ENCODE data around the gene C1orf116.

Gene C1orf116

DNA sequence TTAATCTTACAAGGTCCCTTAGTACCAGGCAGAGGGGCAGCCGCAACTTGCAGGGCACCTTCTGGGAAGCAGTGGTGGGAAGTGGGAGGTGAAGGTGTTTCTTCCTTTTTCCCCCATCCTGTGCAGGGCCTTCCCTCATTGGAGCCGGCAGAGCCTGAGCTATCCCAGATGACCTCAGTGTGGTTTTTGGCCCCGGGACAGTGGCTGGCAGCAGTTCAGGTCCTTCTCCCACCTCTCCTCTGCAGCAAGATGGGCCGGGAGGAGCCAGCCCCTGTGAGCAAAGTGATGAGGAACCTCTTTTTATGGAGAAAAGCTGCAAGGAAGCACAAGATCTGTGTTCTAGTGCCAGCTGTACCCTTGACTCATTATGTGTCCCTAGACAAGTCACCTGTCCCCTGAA is 27.3 kb upstream of the C1orf116 start:
- H3K79me1 ChIP-seq (ENCODE audit: low read length) = no peaks in the 10 kb centered on the region
- no peak overlapping the region for H2AK5ac ChIP-seq (ENCODE audit: low read length)
- H3K27me3 ChIP-seq (ENCODE audit: insufficient read depth, low read length) = no peaks in the 10 kb centered on the region
- no peak overlapping the region for H3K14ac ChIP-seq (ENCODE audit: low read length)
- no peak overlapping the region for H2AFZ ChIP-seq (ENCODE audit: insufficient read depth, low read length, poor library complexity)
- no peak overlapping the region for H2BK120ac ChIP-seq (ENCODE audit: insufficient read depth, low read length, poor library complexity)
- H3K4me2 ChIP-seq (ENCODE audit: low read length) = no peak overlapping the region
- no peak overlapping the region for H3K23ac ChIP-seq (ENCODE audit: low read length)
- H3K36me3 ChIP-seq (ENCODE audit: control insufficient read depth in 1 of 2, insufficient read depth in 2 of 2, low read length in 2 of 2) = peaks cover 8 to 22% of the 10 kb centered on the region in 2 experiments
- no peak overlapping the region for H3K9ac ChIP-seq (ENCODE audit: low read length)
- H2BK5ac ChIP-seq (ENCODE audit: low read depth, low read length, poor library complexity) = no peak overlapping the region
- no peak overlapping the region for H2BK12ac ChIP-seq (ENCODE audit: low read length)
- no peaks in the 10 kb centered on the region for H3K4me1 ChIP-seq (ENCODE audit: control insufficient read depth in 1 of 2, insufficient read depth in 2 of 2, low read length in 2 of 2)
- WGBS (ENCODE audit: extremely low coverage, insufficient coverage, insufficient read length) = no CpG with 5 or more reads among the region's 4 CpGs
- H3K27ac ChIP-seq (ENCODE audit: low read depth, low read length) = no peak overlapping the region
- H3K18ac ChIP-seq (ENCODE audit: low read length) = no peak overlapping the region
- no peak overlapping the region for H4K12ac ChIP-seq (ENCODE audit: low read depth, low read length)
- H3K4me3 ChIP-seq (ENCODE audit: low read depth, low read length) = no peak overlapping the region
- H4K8ac ChIP-seq (ENCODE audit: low read depth, low read length) = no peak overlapping the region
- H3K4ac ChIP-seq (ENCODE audit: low read depth, low read length) = no peak overlapping the region
- no peak overlapping the region for H4K91ac ChIP-seq (ENCODE audit: low read depth, low read length)
- H3K9me3 ChIP-seq (ENCODE audit: insufficient read depth, low read depth, low read length) = no peaks in the 10 kb centered on the region
- no peaks in the 10 kb centered on the region for H3K79me2 ChIP-seq (ENCODE audit: control insufficient read depth, insufficient read depth, low read length, poor library complexity)
- no peak for DNase-seq

DNA sequence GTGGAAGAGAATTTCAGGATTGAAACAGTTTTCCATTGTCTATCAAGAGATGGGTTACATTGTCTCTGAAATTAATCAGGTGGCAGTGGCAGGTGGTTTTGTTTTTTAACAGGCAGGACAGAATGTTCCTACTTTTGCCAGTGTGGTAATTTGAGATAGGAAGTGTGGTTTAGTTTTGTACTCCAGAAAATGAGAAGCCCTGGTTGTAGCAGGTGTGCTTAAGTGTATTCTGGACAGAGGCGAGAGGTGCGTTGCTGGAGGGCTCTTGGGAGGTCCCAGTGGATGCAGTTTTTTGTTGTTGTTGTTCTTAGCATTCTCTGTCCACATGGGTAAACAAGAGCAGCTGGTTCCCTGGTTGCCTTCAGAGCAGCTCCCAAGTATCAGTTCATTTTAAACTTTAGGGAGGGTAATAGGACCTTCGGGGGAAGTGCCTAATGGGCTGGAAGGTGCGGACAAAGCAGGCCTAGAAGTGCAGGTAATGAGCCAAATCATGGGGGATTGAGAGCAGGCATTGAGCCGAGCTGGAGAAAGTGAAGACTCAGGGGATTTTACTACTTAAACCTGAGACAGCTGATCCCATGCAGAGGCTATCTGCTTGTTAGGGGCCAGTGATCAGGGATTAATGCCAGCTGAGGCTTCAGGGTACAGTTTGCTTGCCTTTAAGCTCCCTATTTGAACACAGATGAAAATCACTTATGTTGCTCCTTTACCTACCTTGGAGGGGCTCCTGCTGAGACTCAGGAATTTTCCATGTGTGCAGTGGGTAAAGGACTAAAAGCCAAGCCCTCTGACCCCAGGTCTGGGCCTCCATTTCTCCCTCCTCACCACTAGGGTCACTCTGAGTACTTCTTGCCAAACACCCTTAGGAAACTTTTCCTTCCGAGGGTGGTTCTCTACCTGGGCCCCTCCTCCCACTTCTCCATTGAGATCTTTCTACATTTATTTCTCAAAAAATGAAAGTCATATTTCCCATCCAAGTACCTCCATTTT is 26.6 kb upstream of the C1orf116 start:
- H3K79me2 ChIP-seq (ENCODE audit: control insufficient read depth, insufficient read depth, low read length, poor library complexity) = no peaks in the 10 kb centered on the region
- no peak overlapping the region for H2BK12ac ChIP-seq (ENCODE audit: low read length)
- H3K23ac ChIP-seq (ENCODE audit: low read length) = no peak overlapping the region
- no peaks in the 10 kb centered on the region for H3K4me1 ChIP-seq (ENCODE audit: control insufficient read depth in 1 of 2, insufficient read depth in 2 of 2, low read length in 2 of 2)
- H3K4me3 ChIP-seq (ENCODE audit: low read depth, low read length) = no peak overlapping the region
- WGBS (ENCODE audit: extremely low coverage, insufficient coverage, insufficient read length) = no CpG with 5 or more reads among the region's 6 CpGs
- no peak overlapping the region for H2BK5ac ChIP-seq (ENCODE audit: low read depth, low read length, poor library complexity)
- DNase-seq = no peak
- no peak overlapping the region for H3K4me2 ChIP-seq (ENCODE audit: low read length)
- no peaks in the 10 kb centered on the region for H3K27me3 ChIP-seq (ENCODE audit: insufficient read depth, low read length)
- H3K9me3 ChIP-seq (ENCODE audit: insufficient read depth, low read depth, low read length) = no peaks in the 10 kb centered on the region
- H4K8ac ChIP-seq (ENCODE audit: low read depth, low read length) = no peak overlapping the region
- no peak overlapping the region for H4K12ac ChIP-seq (ENCODE audit: low read depth, low read length)
- peaks cover 4 to 21% of the 10 kb centered on the region in 2 experiments for H3K36me3 ChIP-seq (ENCODE audit: control insufficient read depth in 1 of 2, insufficient read depth in 2 of 2, low read length in 2 of 2)
- H3K4ac ChIP-seq (ENCODE audit: low read depth, low read length) = no peak overlapping the region
- no peak overlapping the region for H4K91ac ChIP-seq (ENCODE audit: low read depth, low read length)
- H3K18ac ChIP-seq (ENCODE audit: low read length) = no peak overlapping the region
- H2AK5ac ChIP-seq (ENCODE audit: low read length) = no peak overlapping the region
- no peak overlapping the region for H3K27ac ChIP-seq (ENCODE audit: low read depth, low read length)
- no peak overlapping the region for H3K14ac ChIP-seq (ENCODE audit: low read length)
- no peak overlapping the region for H2AFZ ChIP-seq (ENCODE audit: insufficient read depth, low read length, poor library complexity)
- no peak overlapping the region for H3K9ac ChIP-seq (ENCODE audit: low read length)
- no peak overlapping the region for H2BK120ac ChIP-seq (ENCODE audit: insufficient read depth, low read length, poor library complexity)
- no peaks in the 10 kb centered on the region for H3K79me1 ChIP-seq (ENCODE audit: low read length)

DNA sequence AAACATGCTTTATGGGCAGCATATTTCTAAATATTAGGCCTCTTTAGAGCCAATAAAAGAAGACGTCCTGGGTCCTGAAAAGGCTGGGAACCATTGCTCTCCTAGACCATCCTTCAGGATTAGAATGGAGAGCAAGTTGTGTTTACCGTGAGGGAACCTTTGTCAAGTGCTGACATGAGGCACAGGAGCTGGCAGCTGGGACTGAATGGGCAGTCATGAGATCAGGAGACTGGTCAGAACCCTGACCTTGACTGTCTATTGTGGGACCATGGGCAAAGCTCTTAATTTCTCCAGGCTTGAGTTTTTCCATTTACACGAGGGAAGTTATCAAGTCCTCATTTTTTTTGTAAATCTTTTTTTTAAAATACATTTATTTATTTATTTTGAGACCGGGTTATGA is 25.7 kb upstream of the C1orf116 start:
- Histone ChIP-seq H4K91ac (ENCODE audit: low read depth, low read length) (no peak overlapping the region), H3K79me2 (ENCODE audit: control insufficient read depth, insufficient read depth, low read length, poor library complexity) (peaks cover 3% of the 10 kb centered on the region), H2AK5ac (ENCODE audit: low read length) (no peak overlapping the region), H3K18ac (ENCODE audit: low read length) (no peak overlapping the region), H2BK120ac (ENCODE audit: insufficient read depth, low read length, poor library complexity) (no peak overlapping the region), H3K36me3 (ENCODE audit: control insufficient read depth in 1 of 2, insufficient read depth in 2 of 2, low read length in 2 of 2) (peaks cover 2 to 17% of the 10 kb centered on the region in 2 experiments), H3K4me1 (ENCODE audit: control insufficient read depth in 1 of 2, insufficient read depth in 2 of 2, low read length in 2 of 2) (peaks cover 3% of the 10 kb centered on the region in 2 experiments), H3K4ac (ENCODE audit: low read depth, low read length) (no peak overlapping the region), H3K23ac (ENCODE audit: low read length) (no peak overlapping the region), H3K9me3 (ENCODE audit: insufficient read depth, low read depth, low read length) (no peaks in the 10 kb centered on the region), H3K9ac (ENCODE audit: low read length) (no peak overlapping the region), H3K27ac (ENCODE audit: low read depth, low read length) (no peak overlapping the region), H2AFZ (ENCODE audit: insufficient read depth, low read length, poor library complexity) (no peak overlapping the region), H2BK12ac (ENCODE audit: low read length) (no peak overlapping the region), H4K12ac (ENCODE audit: low read depth, low read length) (no peak overlapping the region), H3K79me1 (ENCODE audit: low read length) (peaks cover 4% of the 10 kb centered on the region), H3K14ac (ENCODE audit: low read length) (no peak overlapping the region), H3K4me3 (ENCODE audit: low read depth, low read length) (no peak overlapping the region), H3K27me3 (ENCODE audit: insufficient read depth, low read length) (no peaks in the 10 kb centered on the region), H2BK5ac (ENCODE audit: low read depth, low read length, poor library complexity) (no peak overlapping the region), H4K8ac (ENCODE audit: low read depth, low read length) (no peak overlapping the region), H3K4me2 (ENCODE audit: low read length) (no peak overlapping the region)
- no peak for DNase-seq
- no CpG with 5 or more reads among the region's 4 CpGs for WGBS (ENCODE audit: extremely low coverage, insufficient coverage, insufficient read length)

DNA sequence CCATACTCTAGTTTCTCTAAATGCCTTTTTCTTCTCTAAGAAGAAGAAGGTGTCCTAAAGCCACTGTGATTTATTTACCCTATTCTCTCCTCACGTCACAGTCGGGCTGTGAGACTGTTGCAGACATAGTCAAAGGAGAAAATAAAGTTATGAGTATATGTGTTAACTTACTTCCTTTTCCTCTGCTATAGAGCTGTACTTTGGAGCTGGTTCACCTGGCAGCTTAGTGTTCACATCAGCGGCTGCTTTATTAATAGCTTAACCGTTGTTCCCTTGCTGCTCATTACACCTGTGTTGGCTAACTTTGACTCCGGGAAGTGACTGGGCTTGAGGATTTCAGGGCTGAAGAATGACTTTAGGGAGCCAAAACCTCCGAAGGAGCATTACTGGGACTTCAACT is 24.1 kb upstream of the C1orf116 start:
- no peak overlapping the region for H3K14ac ChIP-seq (ENCODE audit: low read length)
- H3K79me1 ChIP-seq (ENCODE audit: low read length) = peaks cover 8% of the 10 kb centered on the region
- H2AFZ ChIP-seq (ENCODE audit: insufficient read depth, low read length, poor library complexity) = no peak overlapping the region
- no peak overlapping the region for H2BK5ac ChIP-seq (ENCODE audit: low read depth, low read length, poor library complexity)
- H3K27ac ChIP-seq (ENCODE audit: low read depth, low read length) = no peak overlapping the region
- no peak overlapping the region for H4K8ac ChIP-seq (ENCODE audit: low read depth, low read length)
- H3K36me3 ChIP-seq (ENCODE audit: control insufficient read depth in 1 of 2, insufficient read depth in 2 of 2, low read length in 2 of 2) = peaks cover 0 to 2% of the 10 kb centered on the region in 2 experiments
- no peak overlapping the region for H3K4me3 ChIP-seq (ENCODE audit: low read depth, low read length)
- no peak overlapping the region for H3K23ac ChIP-seq (ENCODE audit: low read length)
- H2BK12ac ChIP-seq (ENCODE audit: low read length) = no peak overlapping the region
- WGBS (ENCODE audit: extremely low coverage, insufficient coverage, insufficient read length) = no CpG with 5 or more reads among the region's 6 CpGs
- no peak overlapping the region for H3K4ac ChIP-seq (ENCODE audit: low read depth, low read length)
- H3K9ac ChIP-seq (ENCODE audit: low read length) = no peak overlapping the region
- no peaks in the 10 kb centered on the region for H3K9me3 ChIP-seq (ENCODE audit: insufficient read depth, low read depth, low read length)
- no peak overlapping the region for H4K91ac ChIP-seq (ENCODE audit: low read depth, low read length)
- no peak overlapping the region for H3K4me2 ChIP-seq (ENCODE audit: low read length)
- H3K27me3 ChIP-seq (ENCODE audit: insufficient read depth, low read length) = no peaks in the 10 kb centered on the region
- H3K4me1 ChIP-seq (ENCODE audit: control insufficient read depth in 1 of 2, insufficient read depth in 2 of 2, low read length in 2 of 2) = peaks cover 3 to 8% of the 10 kb centered on the region in 2 experiments
- DNase-seq = no peak
- H3K18ac ChIP-seq (ENCODE audit: low read length) = no peak overlapping the region
- H2AK5ac ChIP-seq (ENCODE audit: low read length) = no peak overlapping the region
- H3K79me2 ChIP-seq (ENCODE audit: control insufficient read depth, insufficient read depth, low read length, poor library complexity) = peaks cover 4% of the 10 kb centered on the region
- H2BK120ac ChIP-seq (ENCODE audit: insufficient read depth, low read length, poor library complexity) = no peak overlapping the region
- no peak overlapping the region for H4K12ac ChIP-seq (ENCODE audit: low read depth, low read length)
